GM06990 (cell line): Measurements from ENCODE around the gene SPPL2C.

Experiments used
- DNase-seq: peaks from one replicate; pipeline ENCODE4 v3.0.0-alpha.2; 2011; ENCODE audit not compliant: insufficient read length; ENCODE audit errors: extremely low read depth
- H3K27me3 ChIP-seq: replicated peaks from 2 replicates; pipeline ENCODE4 v1.6.0; 2011; ENCODE audit warnings: low read length; ENCODE audit not compliant: control insufficient read depth, insufficient read depth
- H3K36me3 ChIP-seq: 2 replicates; pipeline ENCODE4 v1.5.1; 2011; ENCODE audit warnings: low read length; ENCODE audit not compliant: control insufficient read depth, insufficient read depth
- H3K4me3 ChIP-seq: replicated peaks from 2 replicates; pipeline ENCODE4 v1.5.1; 2011; ENCODE audit warnings: low read depth, mild to moderate bottlenecking, control low read depth, low read length
- TF ChIP-seq, protein P1 (sequence below): IDR thresholded peaks from 2 replicates; pipeline ENCODE4 v1.5.1; 2011; ENCODE audit warnings: low read length, control low read depth, mild to moderate bottlenecking, inconsistent platforms; ENCODE audit not compliant: insufficient read depth, poor library complexity, severe bottlenecking

Gene SPPL2C

DNA sequence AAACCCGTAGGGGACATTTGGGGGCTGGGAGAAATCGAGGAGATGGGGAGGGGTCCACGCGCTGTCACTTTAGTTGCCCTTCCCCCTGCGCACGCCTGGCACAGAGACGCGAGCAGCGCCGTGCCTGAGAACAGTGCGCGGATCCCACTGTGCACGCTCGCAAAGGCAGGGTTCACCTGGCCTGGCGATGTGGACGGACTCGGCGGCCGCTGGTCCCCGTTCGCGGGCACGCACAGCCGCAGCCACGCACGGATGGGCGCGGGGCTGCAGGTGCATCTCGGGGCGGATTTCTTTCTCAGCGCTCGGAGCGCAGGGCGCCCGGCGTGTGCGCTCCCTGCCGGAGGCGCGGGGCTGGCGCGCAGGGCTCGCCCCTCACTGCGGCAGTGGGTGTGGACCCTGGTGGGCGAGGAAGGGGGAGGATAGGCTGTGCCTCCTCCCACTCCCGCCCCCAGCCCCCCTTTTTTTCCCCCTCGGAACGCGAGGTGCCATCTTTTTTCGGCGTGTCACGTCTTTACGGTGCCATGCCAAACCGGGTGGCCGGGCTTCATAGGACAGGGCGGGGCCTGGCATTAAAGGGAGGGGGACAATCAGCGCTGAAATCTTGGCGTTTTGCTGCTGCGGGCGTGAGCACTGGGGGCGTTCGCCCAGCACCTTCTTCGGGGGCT lies 50.8 kb downstream of the SPPL2C start:
- H3K27me3 ChIP-seq, result peaks cover 1% of the 10 kb centered on the region; the same call in 1 of the 2 replicates
- peak overlapping the region; percentile 58; the same call in 1 of the 2 replicates for H3K4me3 ChIP-seq
- DNase-seq, result peak; percentile 35
- TF ChIP-seq, protein P1, sequence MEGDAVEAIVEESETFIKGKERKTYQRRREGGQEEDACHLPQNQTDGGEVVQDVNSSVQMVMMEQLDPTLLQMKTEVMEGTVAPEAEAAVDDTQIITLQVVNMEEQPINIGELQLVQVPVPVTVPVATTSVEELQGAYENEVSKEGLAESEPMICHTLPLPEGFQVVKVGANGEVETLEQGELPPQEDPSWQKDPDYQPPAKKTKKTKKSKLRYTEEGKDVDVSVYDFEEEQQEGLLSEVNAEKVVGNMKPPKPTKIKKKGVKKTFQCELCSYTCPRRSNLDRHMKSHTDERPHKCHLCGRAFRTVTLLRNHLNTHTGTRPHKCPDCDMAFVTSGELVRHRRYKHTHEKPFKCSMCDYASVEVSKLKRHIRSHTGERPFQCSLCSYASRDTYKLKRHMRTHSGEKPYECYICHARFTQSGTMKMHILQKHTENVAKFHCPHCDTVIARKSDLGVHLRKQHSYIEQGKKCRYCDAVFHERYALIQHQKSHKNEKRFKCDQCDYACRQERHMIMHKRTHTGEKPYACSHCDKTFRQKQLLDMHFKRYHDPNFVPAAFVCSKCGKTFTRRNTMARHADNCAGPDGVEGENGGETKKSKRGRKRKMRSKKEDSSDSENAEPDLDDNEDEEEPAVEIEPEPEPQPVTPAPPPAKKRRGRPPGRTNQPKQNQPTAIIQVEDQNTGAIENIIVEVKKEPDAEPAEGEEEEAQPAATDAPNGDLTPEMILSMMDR, result peak; percentile 1
- H3K36me3 ChIP-seq, result no peaks in the 10 kb centered on the region

DNA sequence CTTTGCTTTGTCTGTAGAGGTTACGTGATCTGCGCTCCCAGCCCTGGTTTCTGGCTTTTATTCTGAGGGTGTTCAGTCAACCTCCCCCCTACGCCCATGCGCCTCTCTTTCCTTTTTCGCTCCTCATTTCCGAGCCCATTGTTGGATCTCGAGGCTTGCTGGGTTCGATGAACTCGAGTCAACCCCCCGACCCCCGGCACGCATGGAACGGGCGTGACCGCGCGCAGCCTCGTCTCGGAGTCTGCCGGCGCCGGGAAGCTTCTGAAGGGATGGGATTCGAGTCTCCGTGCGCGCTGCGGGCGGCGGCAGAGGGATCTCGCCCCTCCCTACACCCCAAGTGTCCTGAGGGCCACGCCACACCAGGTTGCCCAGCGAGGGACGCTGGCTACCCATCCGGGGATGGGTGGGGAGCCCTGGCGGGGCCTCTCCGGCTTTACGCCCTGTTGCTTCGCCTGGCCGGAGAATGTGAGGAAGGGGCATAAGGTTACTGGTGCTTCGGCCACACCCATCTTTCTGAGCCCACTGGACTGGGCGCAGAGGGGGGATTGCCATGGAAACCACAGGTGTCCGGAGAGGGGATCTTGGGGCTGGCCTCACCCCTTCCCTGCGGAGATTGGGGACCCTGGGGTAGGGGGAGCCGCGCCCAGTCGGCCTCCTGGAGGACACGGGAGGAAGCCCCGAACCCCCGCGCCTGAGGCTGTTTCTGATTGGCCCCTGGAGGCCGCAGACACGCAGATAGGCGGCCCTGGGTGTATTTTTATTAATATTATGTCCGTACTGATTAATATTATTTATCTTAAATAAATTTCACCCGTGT lies 51.5 kb downstream of the SPPL2C start:
- Histone ChIP-seq H3K4me3 (no peak overlapping the region), H3K36me3 (no peaks in the 10 kb centered on the region), H3K27me3 (peaks cover 1% of the 10 kb centered on the region; the same call in 1 of the 2 replicates)
- DNase-seq, result no peak
- TF ChIP-seq, protein P1, result no peak
